ENCODE data around the gene IL1F10. TPM values are rescaled to one million over a fixed set of nuclear protein-coding genes. Genes with fewer than 3 reads are reported as not detected.
A peak's percentile ranks its signal among the peaks of the same experiment; 100 is the strongest.

IL1F10 gene
- total RNA-seq, 1 donor from 2014 or later: not detected

DNA sequence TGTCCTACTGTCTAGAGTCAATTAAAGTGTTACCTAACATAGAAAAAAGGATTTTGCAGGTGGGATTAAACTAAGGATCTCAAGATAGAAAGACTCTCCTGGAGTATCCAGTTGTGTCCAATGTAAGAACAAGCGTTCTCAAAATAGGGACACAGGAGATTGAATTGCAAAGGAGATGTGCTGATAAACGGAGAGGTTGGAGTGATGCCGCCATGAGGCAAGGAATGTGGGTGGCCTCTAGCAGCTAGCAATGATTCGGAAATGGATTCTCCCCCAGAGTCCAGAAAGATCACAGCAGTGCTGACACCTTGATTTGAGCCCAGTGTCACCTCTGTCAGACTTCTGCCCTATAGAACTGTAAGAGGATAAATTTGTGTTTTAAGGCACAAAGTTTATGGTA lies 35.5 kb downstream of the IL1F10 start:
- DNase-seq (ENCODE audit: low read depth): no peak
- H3K9me3 Mint-ChIP-seq (ENCODE audit: unreplicated experiment): peaks cover 8% of the 10 kb centered on the region
- Histone ChIP-seq H3K36me3 (ENCODE audit: insufficient read depth, low read length) (no peaks in the 10 kb centered on the region), H3K4me2 (ENCODE audit: low read length) (no peak overlapping the region), H3K27me3 (ENCODE audit: insufficient read depth, low read length) (peaks cover 2% of the 10 kb centered on the region), H3K27ac (ENCODE audit: low read depth, low read length) (no peak overlapping the region), H3K79me2 (ENCODE audit: insufficient read depth, low read length) (no peaks in the 10 kb centered on the region), H3K4me1 (ENCODE audit: insufficient read depth, low read length) (no peaks in the 10 kb centered on the region), H3K9ac (ENCODE audit: low read length) (no peak overlapping the region), H4K20me1 (ENCODE audit: insufficient read depth, low read length) (no peaks in the 10 kb centered on the region), H3K9me3 (ENCODE audit: insufficient read depth, low read depth, low read length) (no peaks in the 10 kb centered on the region), H2AFZ (ENCODE audit: low read depth, low read length) (no peak overlapping the region), H3K4me3 (ENCODE audit: insufficient read depth, low read depth, low read length) (no peak overlapping the region)
- no peak overlapping the region for H3K27ac Mint-ChIP-seq (ENCODE audit: unreplicated experiment)
- H3K4me3 Mint-ChIP-seq (ENCODE audit: unreplicated experiment): no peak overlapping the region
- H3K27me3 Mint-ChIP-seq (ENCODE audit: low read depth, unreplicated experiment): no peaks in the 10 kb centered on the region
- FAIRE-seq: no peak
- peaks cover 17% of the 10 kb centered on the region for H3K4me1 Mint-ChIP-seq (ENCODE audit: low read depth, unreplicated experiment)
- TF ChIP-seq, protein P1, sequence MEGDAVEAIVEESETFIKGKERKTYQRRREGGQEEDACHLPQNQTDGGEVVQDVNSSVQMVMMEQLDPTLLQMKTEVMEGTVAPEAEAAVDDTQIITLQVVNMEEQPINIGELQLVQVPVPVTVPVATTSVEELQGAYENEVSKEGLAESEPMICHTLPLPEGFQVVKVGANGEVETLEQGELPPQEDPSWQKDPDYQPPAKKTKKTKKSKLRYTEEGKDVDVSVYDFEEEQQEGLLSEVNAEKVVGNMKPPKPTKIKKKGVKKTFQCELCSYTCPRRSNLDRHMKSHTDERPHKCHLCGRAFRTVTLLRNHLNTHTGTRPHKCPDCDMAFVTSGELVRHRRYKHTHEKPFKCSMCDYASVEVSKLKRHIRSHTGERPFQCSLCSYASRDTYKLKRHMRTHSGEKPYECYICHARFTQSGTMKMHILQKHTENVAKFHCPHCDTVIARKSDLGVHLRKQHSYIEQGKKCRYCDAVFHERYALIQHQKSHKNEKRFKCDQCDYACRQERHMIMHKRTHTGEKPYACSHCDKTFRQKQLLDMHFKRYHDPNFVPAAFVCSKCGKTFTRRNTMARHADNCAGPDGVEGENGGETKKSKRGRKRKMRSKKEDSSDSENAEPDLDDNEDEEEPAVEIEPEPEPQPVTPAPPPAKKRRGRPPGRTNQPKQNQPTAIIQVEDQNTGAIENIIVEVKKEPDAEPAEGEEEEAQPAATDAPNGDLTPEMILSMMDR (IDR thresholded peaks at IDR 0.05; ENCODE audit: insufficient read depth, low read depth, low read length): no peak
- TF ChIP-seq EZH2 (IDR thresholded peaks at IDR 0.05; ENCODE audit: insufficient read depth, low read length): no peak
- H3K36me3 Mint-ChIP-seq (ENCODE audit: low read depth, unreplicated experiment): peaks cover 5% of the 10 kb centered on the region

DNA sequence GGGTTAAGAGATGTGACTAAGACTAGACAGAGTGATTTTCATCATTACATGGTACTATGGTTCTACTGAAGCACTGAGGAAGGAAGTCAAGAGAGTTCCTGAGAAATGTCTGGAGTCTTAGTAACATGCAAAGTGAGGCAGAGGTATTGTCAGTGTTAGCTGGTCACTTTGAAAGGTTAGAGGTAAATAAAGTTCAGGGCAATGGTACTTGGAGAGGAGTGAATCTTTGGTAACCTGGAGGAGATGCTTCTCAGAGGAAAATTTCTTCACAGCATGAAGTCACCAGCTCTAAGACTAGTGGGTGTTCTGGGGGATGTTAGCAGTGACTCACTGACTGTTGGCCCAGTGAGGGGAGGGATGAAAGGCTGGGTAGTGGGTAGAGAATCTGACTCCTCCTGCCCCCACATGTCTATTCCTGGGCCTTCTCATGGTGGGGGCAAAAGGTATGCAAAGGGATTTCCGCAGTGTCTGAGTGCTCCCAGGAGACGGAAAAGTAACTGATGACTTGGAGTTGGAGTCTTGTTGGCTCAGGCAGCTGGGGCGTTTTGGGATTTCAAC lies 36.4 kb downstream of the IL1F10 start:
- Histone ChIP-seq H2AFZ (ENCODE audit: low read depth, low read length) (no peak overlapping the region), H3K9me3 (ENCODE audit: insufficient read depth, low read depth, low read length) (no peaks in the 10 kb centered on the region), H3K4me3 (ENCODE audit: insufficient read depth, low read depth, low read length) (no peak overlapping the region), H3K9ac (ENCODE audit: low read length) (no peak overlapping the region), H3K79me2 (ENCODE audit: insufficient read depth, low read length) (no peaks in the 10 kb centered on the region), H3K4me2 (ENCODE audit: low read length) (no peak overlapping the region), H4K20me1 (ENCODE audit: insufficient read depth, low read length) (no peaks in the 10 kb centered on the region), H3K27me3 (ENCODE audit: insufficient read depth, low read length) (peaks cover 2% of the 10 kb centered on the region), H3K4me1 (ENCODE audit: insufficient read depth, low read length) (no peaks in the 10 kb centered on the region), H3K27ac (ENCODE audit: low read depth, low read length) (no peak overlapping the region), H3K36me3 (ENCODE audit: insufficient read depth, low read length) (no peaks in the 10 kb centered on the region)
- peak; percentile 18 for DNase-seq (ENCODE audit: low read depth)
- no peak for FAIRE-seq
- Mint-ChIP-seq H3K27ac (ENCODE audit: unreplicated experiment) (peak overlapping the region; percentile 93), H3K27me3 (ENCODE audit: low read depth, unreplicated experiment) (no peaks in the 10 kb centered on the region), H3K4me1 (ENCODE audit: low read depth, unreplicated experiment) (peaks cover 17% of the 10 kb centered on the region), H3K4me3 (ENCODE audit: unreplicated experiment) (no peak overlapping the region), H3K36me3 (ENCODE audit: low read depth, unreplicated experiment) (peaks cover 5% of the 10 kb centered on the region), H3K9me3 (ENCODE audit: unreplicated experiment) (peaks cover 8% of the 10 kb centered on the region)
- TF ChIP-seq, protein P1 (IDR thresholded peaks at IDR 0.05; ENCODE audit: insufficient read depth, low read depth, low read length): no peak
- TF ChIP-seq EZH2 (IDR thresholded peaks at IDR 0.05; ENCODE audit: insufficient read depth, low read length): no peak

GRCh38 chr2:113105047-113105785 lies 37.4 kb downstream of the IL1F10 start:
- H3K9ac ChIP-seq (ENCODE audit: low read length): no peak overlapping the region
- H3K4me3 ChIP-seq (ENCODE audit: insufficient read depth, low read depth, low read length): no peak overlapping the region
- FAIRE-seq: no peak
- peaks cover 12% of the 10 kb centered on the region for H3K27me3 ChIP-seq (ENCODE audit: insufficient read depth, low read length)
- H3K36me3 Mint-ChIP-seq (ENCODE audit: low read depth, unreplicated experiment): peaks cover 5% of the 10 kb centered on the region
- no peaks in the 10 kb centered on the region for H3K36me3 ChIP-seq (ENCODE audit: insufficient read depth, low read length)
- no peak overlapping the region for H3K27ac ChIP-seq (ENCODE audit: low read depth, low read length)
- TF ChIP-seq, protein P1 (IDR thresholded peaks at IDR 0.05; ENCODE audit: insufficient read depth, low read depth, low read length): no peak
- TF ChIP-seq EZH2 (IDR thresholded peaks at IDR 0.05; ENCODE audit: insufficient read depth, low read length): no peak
- no peak overlapping the region for H3K4me3 Mint-ChIP-seq (ENCODE audit: unreplicated experiment)
- no peaks in the 10 kb centered on the region for H4K20me1 ChIP-seq (ENCODE audit: insufficient read depth, low read length)
- DNase-seq (ENCODE audit: low read depth): peak; percentile 64
- H3K9me3 ChIP-seq (ENCODE audit: insufficient read depth, low read depth, low read length): no peaks in the 10 kb centered on the region
- no peaks in the 10 kb centered on the region for H3K27me3 Mint-ChIP-seq (ENCODE audit: low read depth, unreplicated experiment)
- no peak overlapping the region for H2AFZ ChIP-seq (ENCODE audit: low read depth, low read length)
- peaks cover 8% of the 10 kb centered on the region for H3K9me3 Mint-ChIP-seq (ENCODE audit: unreplicated experiment)
- no peaks in the 10 kb centered on the region for H3K79me2 ChIP-seq (ENCODE audit: insufficient read depth, low read length)
- no peak overlapping the region for H3K27ac Mint-ChIP-seq (ENCODE audit: unreplicated experiment)
- H3K4me1 ChIP-seq (ENCODE audit: insufficient read depth, low read length): no peaks in the 10 kb centered on the region
- no peak overlapping the region for H3K4me2 ChIP-seq (ENCODE audit: low read length)
- H3K4me1 Mint-ChIP-seq (ENCODE audit: low read depth, unreplicated experiment): peaks cover 17% of the 10 kb centered on the region
